Measurements from ENCODE around the gene CAPS2. TPM values are rescaled to one million over a fixed set of nuclear protein-coding genes. Genes with fewer than 3 reads are reported as not detected.

Gene CAPS2
- total RNA-seq, 1 experiment from 2014 or later = 4.2 TPM

GRCh38 chr12:75315518-75315917 is 14.6 kb downstream of the CAPS2 start:
- TF ChIP-seq ZNF263 (CRISPR knock-in tag; IDR thresholded peaks at IDR 0.05; ENCODE audit: low read depth) (no peak), AFF4 (CRISPR knock-in tag; IDR thresholded peaks at IDR 0.05; ENCODE audit: borderline replicate concordance) (no peak), IRF2 (CRISPR knock-in tag; IDR thresholded peaks at IDR 0.05; ENCODE audit: borderline replicate concordance, low read depth) (no peak), NR1H2 (CRISPR knock-in tag; IDR thresholded peaks at IDR 0.05) (no peak), ZNF281 (CRISPR knock-in tag; IDR thresholded peaks at IDR 0.05) (no peak), ZNF532 (CRISPR knock-in tag; IDR thresholded peaks at IDR 0.05; ENCODE audit: borderline replicate concordance) (no peak), ZNF425 (CRISPR knock-in tag; conservative IDR thresholded peaks at IDR 0.05) (no peak), ATF1 (CRISPR knock-in tag; IDR thresholded peaks at IDR 0.05) (no peak), ELF4 (CRISPR knock-in tag; IDR thresholded peaks at IDR 0.05; ENCODE audit: low read depth) (no peak), ZNF416 (CRISPR knock-in tag; IDR thresholded peaks at IDR 0.05) (no peak), ZNF423 (CRISPR knock-in tag; IDR thresholded peaks at IDR 0.05) (no peak), NR3C1 (CRISPR knock-in tag; conservative IDR thresholded peaks at IDR 0.05; ENCODE audit: low read depth) (no peak), FOXK1 (CRISPR knock-in tag; IDR thresholded peaks at IDR 0.05) (no peak), OVOL2 (CRISPR knock-in tag; IDR thresholded peaks at IDR 0.05; ENCODE audit: borderline replicate concordance) (no peak), ZBTB21 (CRISPR knock-in tag; IDR thresholded peaks at IDR 0.05; ENCODE audit: borderline replicate concordance) (no peak), ERG (CRISPR knock-in tag; IDR thresholded peaks at IDR 0.05) (no peak)
- ChIA-PET POLR2A (no interaction called here), CTCF (no interaction called here)
- ATAC-seq = no peak
- H3K4me3 Mint-ChIP-seq = no peak overlapping the region
- no peaks in the 10 kb centered on the region for H3K36me3 Mint-ChIP-seq
- H3K27ac Mint-ChIP-seq = no peak overlapping the region
- no peaks in the 10 kb centered on the region for H3K27me3 Mint-ChIP-seq (ENCODE audit: low read depth)
- no peaks in the 10 kb centered on the region; the same call in 1 of the 2 replicates for H3K4me1 Mint-ChIP-seq
- no peaks in the 10 kb centered on the region for H3K9me3 Mint-ChIP-seq
- no peak for DNase-seq (ENCODE audit: low spot score)

Data from WTC11 (cell line).